SU-DHL-6 (cell line): ENCODE results near the gene PRKN.

Experiments
- H2AFZ ChIP-seq: fragments of 200-600 bp; sonication (generic); 2 replicates; pipeline ENCODE4 v1.6.1; 2014; ENCODE audit warnings: low read depth, mild to moderate bottlenecking, moderate library complexity, mixed read lengths, antibody characterized with exemption, low read length; ENCODE audit not compliant: severe bottlenecking
- H3F3A ChIP-seq: fragments of 200-600 bp; shearing (Covaris generic); 2 replicates; pipeline ENCODE4 v1.6.0; 2016; ENCODE audit warnings: antibody characterized with exemption, mild to moderate bottlenecking; ENCODE audit not compliant: insufficient read depth
- H3K27ac ChIP-seq: fragments of 200-600 bp; sonication (generic); 2 replicates; pipeline ENCODE4 v1.5.1; 2016; ENCODE audit warnings: low read depth, mild to moderate bottlenecking, low read length, moderate library complexity, mixed read lengths
- H3K27me3 ChIP-seq: fragments of 200-600 bp; sonication (generic), shearing (Covaris generic); 2 replicates; pipeline ENCODE4 v1.6.0; 2014; ENCODE audit warnings: mild to moderate bottlenecking, low read length
- H3K36me3 ChIP-seq: fragments of 200-600 bp; sonication (generic); 2 replicates; pipeline ENCODE4 v1.6.1; 2014; ENCODE audit warnings: mild to moderate bottlenecking, low read length, mixed read lengths
- H3K4me2 ChIP-seq: fragments of 300-600, 200-600 bp; shearing (Covaris generic), sonication (generic); 2 replicates; pipeline ENCODE4 v1.6.0; 2014; ENCODE audit warnings: low read length, low read depth, mild to moderate bottlenecking; ENCODE audit not compliant: poor library complexity, severe bottlenecking
- H3K4me3 ChIP-seq: fragments of 200-600 bp; sonication (generic); 2 replicates; pipeline ENCODE4 v1.5.1; 2014; ENCODE audit warnings: antibody characterized with exemption, low read length, mild to moderate bottlenecking, mixed read lengths; ENCODE audit not compliant: insufficient read depth, poor library complexity, severe bottlenecking
- H3K79me2 ChIP-seq: fragments of 200-600 bp; sonication (generic); 2 replicates; pipeline ENCODE4 v1.6.1; 2014; ENCODE audit warnings: mild to moderate bottlenecking, low read length, moderate library complexity; ENCODE audit not compliant: insufficient read depth
- H3K9ac ChIP-seq: fragments of 200-600 bp; sonication (generic); 2 replicates; pipeline ENCODE4 v1.7.0; 2014; ENCODE audit warnings: mild to moderate bottlenecking, low read length
- H3K9me2 ChIP-seq: fragments of 200-600 bp; sonication (generic); replicated peaks from 2 replicates; pipeline ENCODE4 v1.6.1; 2014; ENCODE audit warnings: low read length; ENCODE audit not compliant: insufficient read depth
- H3K9me3 ChIP-seq: fragments of 200-600 bp; sonication (generic); 2 replicates; pipeline ENCODE4 v1.6.1; 2014; ENCODE audit warnings: low read length, mixed read lengths; ENCODE audit not compliant: insufficient read depth
- H4K20me1 ChIP-seq: fragments of 200-600 bp; sonication (generic); 2 replicates; pipeline ENCODE4 v1.6.1; 2014; ENCODE audit warnings: low read depth, mild to moderate bottlenecking, antibody characterized with exemption, low read length, moderate library complexity, mixed read lengths
- CTCF ChIP-seq: fragments of 200-600 bp; sonication (generic); IDR thresholded peaks from one replicate; pipeline ENCODE4 v1.5.1; 2017; ENCODE audit warnings: antibody characterized with exemption, mild to moderate bottlenecking, low read length, moderate library complexity; ENCODE audit not compliant: insufficient read depth, poor library complexity, severe bottlenecking
- EZH2phosphoT487 ChIP-seq: fragments of 200-600 bp; sonication (generic), shearing (Covaris generic); conservative IDR thresholded peaks from 2 replicates; pipeline ENCODE4 v1.6.1; 2018; ENCODE audit warnings: mild to moderate bottlenecking, antibody characterized with exemption, low read length, moderate library complexity, mixed read lengths

Gene PRKN

DNA sequence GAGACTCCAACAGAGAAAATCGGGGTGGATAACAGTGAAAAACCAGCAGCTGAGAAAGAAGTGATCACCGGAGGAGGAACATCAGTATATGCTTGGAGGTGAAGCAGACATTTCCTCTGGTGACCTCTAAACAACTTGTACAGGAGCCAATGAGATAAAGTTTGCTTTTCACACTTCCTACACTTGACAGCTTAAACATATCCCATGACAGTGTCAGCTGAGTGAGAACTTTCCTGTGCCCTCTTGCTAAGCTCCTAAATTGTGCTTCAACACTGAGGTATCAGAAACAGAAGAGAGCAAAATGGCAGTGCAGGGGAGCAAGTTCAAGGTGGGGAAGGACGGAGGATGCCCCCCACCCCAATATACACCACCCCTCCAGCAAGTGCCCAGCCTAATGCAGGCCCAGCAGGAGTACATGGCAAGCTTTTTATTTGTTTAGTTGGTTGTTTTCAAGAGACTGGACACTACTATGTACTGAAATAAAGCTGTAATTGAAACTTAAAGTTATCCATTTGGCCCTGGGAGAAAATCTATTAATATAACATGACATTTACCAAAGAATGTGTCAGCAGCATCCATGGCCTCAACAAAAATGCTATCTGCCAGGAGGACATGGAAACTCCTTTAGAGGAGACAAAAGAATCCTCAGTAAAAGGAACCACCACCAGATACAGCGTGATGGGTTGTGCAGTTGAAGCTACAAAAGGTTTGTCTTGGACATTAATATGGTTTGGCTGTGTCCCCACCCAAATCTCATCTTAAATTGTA, 540.2 kb downstream of the PRKN start:
- H3K27me3 ChIP-seq: no peaks in the 10 kb centered on the region
- H3F3A ChIP-seq: no peaks in the 10 kb centered on the region
- H4K20me1 ChIP-seq: no peaks in the 10 kb centered on the region
- TF ChIP-seq CTCF (no peak), EZH2phosphoT487 (no peak)
- no peaks in the 10 kb centered on the region for H3K9me2 ChIP-seq
- H3K4me2 ChIP-seq: no peak overlapping the region
- H3K36me3 ChIP-seq: no peaks in the 10 kb centered on the region
- no peaks in the 10 kb centered on the region for H3K79me2 ChIP-seq
- H3K9ac ChIP-seq: no peak overlapping the region
- H2AFZ ChIP-seq: no peak overlapping the region
- H3K4me3 ChIP-seq: no peak overlapping the region
- no peaks in the 10 kb centered on the region for H3K9me3 ChIP-seq
- no peak overlapping the region for H3K27ac ChIP-seq

GRCh38 chr6:162184465-162184864, 543.1 kb downstream of the PRKN start:
- Histone ChIP-seq H3F3A (no peaks in the 10 kb centered on the region), H4K20me1 (no peaks in the 10 kb centered on the region), H2AFZ (no peak overlapping the region), H3K9me3 (no peaks in the 10 kb centered on the region), H3K4me2 (no peak overlapping the region), H3K27me3 (no peaks in the 10 kb centered on the region), H3K4me3 (no peak overlapping the region), H3K27ac (no peak overlapping the region), H3K79me2 (no peaks in the 10 kb centered on the region), H3K36me3 (no peaks in the 10 kb centered on the region), H3K9ac (no peak overlapping the region), H3K9me2 (no peaks in the 10 kb centered on the region)
- TF ChIP-seq EZH2phosphoT487: no peak
- no peak for TF ChIP-seq CTCF

DNA sequence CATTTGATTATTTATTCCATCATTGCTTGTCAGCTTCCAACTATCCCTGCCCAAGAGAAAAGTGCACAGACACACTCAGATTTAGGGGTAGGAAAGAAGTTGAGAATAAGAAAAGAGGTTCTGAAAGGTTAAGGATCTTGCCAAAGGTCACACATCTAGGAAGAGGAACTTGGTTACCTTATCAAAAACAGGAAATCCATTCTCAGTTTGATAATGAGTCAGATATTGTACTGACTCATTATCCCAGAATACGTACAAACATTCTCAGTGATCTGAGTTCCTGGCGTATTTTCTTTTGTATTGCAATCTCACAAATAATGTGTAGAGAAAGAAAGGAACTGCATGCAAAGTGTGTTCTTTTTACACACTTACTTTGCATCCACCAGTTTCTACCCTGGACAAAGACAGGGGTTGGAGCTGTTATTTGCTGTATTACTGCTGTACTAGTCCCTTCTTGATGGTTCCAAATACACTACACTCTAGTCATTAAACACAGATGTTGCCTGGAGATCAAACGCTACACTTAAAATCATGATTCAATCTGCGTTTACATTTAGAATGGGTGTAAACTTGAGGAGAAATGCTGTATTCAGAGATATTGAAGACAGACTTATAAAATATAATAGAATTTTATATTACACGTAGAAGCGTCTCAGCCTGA, 545.7 kb downstream of the PRKN start:
- Histone ChIP-seq H3K9me2 (no peaks in the 10 kb centered on the region), H2AFZ (no peak overlapping the region), H3F3A (no peaks in the 10 kb centered on the region), H3K4me2 (no peak overlapping the region), H3K36me3 (no peaks in the 10 kb centered on the region), H4K20me1 (no peaks in the 10 kb centered on the region), H3K79me2 (no peaks in the 10 kb centered on the region), H3K9me3 (no peaks in the 10 kb centered on the region), H3K27ac (no peak overlapping the region), H3K9ac (no peak overlapping the region), H3K27me3 (no peaks in the 10 kb centered on the region), H3K4me3 (no peak overlapping the region)
- TF ChIP-seq CTCF: no peak
- TF ChIP-seq EZH2phosphoT487: no peak
